ENCODE measurements around the gene SMCHD1.
"Not testable (repeated sequence)": the region's sequence is repeated elsewhere in the genome, so short reads cannot be mapped to it uniquely, and the experiment has no call there.

DNA sequence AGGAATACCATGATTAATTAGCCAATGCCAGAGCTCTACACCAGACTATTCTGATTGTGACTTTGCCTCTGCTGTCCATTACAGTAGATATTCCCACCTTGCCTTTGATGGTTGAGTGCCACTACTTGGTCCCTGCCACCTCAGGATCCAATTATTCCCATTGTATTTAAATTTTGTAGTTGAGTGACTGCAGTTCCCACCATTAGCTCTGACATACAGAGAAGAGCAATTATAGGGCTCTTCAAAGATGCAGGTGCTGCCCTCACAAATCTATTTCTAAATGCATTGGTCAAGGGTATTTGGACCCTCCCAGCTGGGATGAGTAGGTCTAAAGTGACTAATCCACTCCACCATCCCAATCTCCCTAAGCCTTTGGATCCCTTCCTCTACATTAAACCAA lies 181.8 kb downstream of the SMCHD1 start:
- not testable (repeated sequence) for TF ChIP-seq FOXK2 (IDR thresholded peaks at IDR 0.05); ELF4 (IDR thresholded peaks at IDR 0.05); ZNF384 (IDR thresholded peaks at IDR 0.05); HDGF (IDR thresholded peaks at IDR 0.05; ENCODE audit: borderline replicate concordance); LEF1 (IDR thresholded peaks at IDR 0.05; ENCODE audit: borderline replicate concordance); TARDBP (IDR thresholded peaks at IDR 0.05); BHLHE40 (IDR thresholded peaks at IDR 0.05; ENCODE audit: borderline replicate concordance); ARNT (IDR thresholded peaks at IDR 0.05); SP1 (IDR thresholded peaks at IDR 0.05); CTBP1 (IDR thresholded peaks at IDR 0.05; ENCODE audit: borderline replicate concordance); FOXA1 (IDR thresholded peaks at IDR 0.05); NFRKB (IDR thresholded peaks at IDR 0.05); SUZ12 (IDR thresholded peaks at IDR 0.05); FOXM1 (IDR thresholded peaks at IDR 0.05; ENCODE audit: borderline replicate concordance)

Data from HEK293T (cell line).